Measurements from ENCODE around the gene RAB3D.
"Not testable (repeated sequence)": the region's sequence is repeated elsewhere in the genome, so short reads cannot be mapped to it uniquely, and the experiment has no call there.

Gene RAB3D

GRCh38 chr19:11380653-11381537 is 41.4 kb upstream of the RAB3D start:
- H3K9me3 Mint-ChIP-seq, result no peaks in the 10 kb centered on the region
- DNase-seq, result peak; percentile 96
- peak overlapping the region; percentile 76 for H3K27ac Mint-ChIP-seq
- H3K4me3 Mint-ChIP-seq, result peak overlapping the region; percentile 87
- H3K4me1 Mint-ChIP-seq, result peaks cover 43% of the 10 kb centered on the region
- TF ChIP-seq CTCF (IDR thresholded peaks at IDR 0.05), result peak; percentile 64
- peaks cover 5% of the 10 kb centered on the region for H3K36me3 Mint-ChIP-seq (ENCODE audit: low read depth)
- H3K27me3 Mint-ChIP-seq (ENCODE audit: low read depth, poor library complexity), result peaks cover 39% of the 10 kb centered on the region

- H3K27me3 Mint-ChIP-seq (ENCODE audit: low read depth, poor library complexity), result peaks cover 39% of the 10 kb centered on the region
- DNase-seq, result no peak
- H3K9me3 Mint-ChIP-seq, result no peaks in the 10 kb centered on the region
- no peak for TF ChIP-seq CTCF (IDR thresholded peaks at IDR 0.05)
- peaks cover 5% of the 10 kb centered on the region for H3K36me3 Mint-ChIP-seq (ENCODE audit: low read depth)
- peaks cover 43% of the 10 kb centered on the region for H3K4me1 Mint-ChIP-seq
- no peak overlapping the region for H3K27ac Mint-ChIP-seq
- peak overlapping the region; percentile 87 for H3K4me3 Mint-ChIP-seq
Measured at GRCh38 chr19:11379857-11380350, 40.4 kb upstream of the RAB3D start.

- H3K27me3 Mint-ChIP-seq (ENCODE audit: low read depth, poor library complexity), result peaks cover 35% of the 10 kb centered on the region
- H3K9me3 Mint-ChIP-seq; H3K36me3 Mint-ChIP-seq (ENCODE audit: low read depth); H3K4me3 Mint-ChIP-seq; H3K27ac Mint-ChIP-seq; DNase-seq: not testable (repeated sequence)
- H3K4me1 Mint-ChIP-seq, result peaks cover 38% of the 10 kb centered on the region
Measured at GRCh38 chr19:11379269-11379845, 39.9 kb upstream of the RAB3D start.

GRCh38 chr19:11378319-11379189 is 39.1 kb upstream of the RAB3D start:
- peak; percentile 80 for DNase-seq
- peak; percentile 76 for TF ChIP-seq CTCF (IDR thresholded peaks at IDR 0.05)
- Mint-ChIP-seq H3K4me3 (no peak overlapping the region), H3K9me3 (no peaks in the 10 kb centered on the region), H3K4me1 (peaks cover 38% of the 10 kb centered on the region), H3K36me3 (ENCODE audit: low read depth) (peaks cover 5% of the 10 kb centered on the region), H3K27me3 (ENCODE audit: low read depth, poor library complexity) (peaks cover 27% of the 10 kb centered on the region), H3K27ac (no peak overlapping the region)

GRCh38 chr19:11377756-11378155 is 38.3 kb upstream of the RAB3D start:
- Mint-ChIP-seq H3K4me1 (peaks cover 35% of the 10 kb centered on the region), H3K36me3 (ENCODE audit: low read depth) (peaks cover 5% of the 10 kb centered on the region), H3K27ac (no peak overlapping the region), H3K27me3 (ENCODE audit: low read depth, poor library complexity) (peaks cover 20% of the 10 kb centered on the region), H3K4me3 (no peak overlapping the region), H3K9me3 (no peaks in the 10 kb centered on the region)
- no peak for TF ChIP-seq CTCF (IDR thresholded peaks at IDR 0.05)
- DNase-seq, result no peak

- Mint-ChIP-seq H3K36me3 (ENCODE audit: low read depth) (peaks cover 5% of the 10 kb centered on the region), H3K27me3 (ENCODE audit: low read depth, poor library complexity) (peaks cover 15% of the 10 kb centered on the region), H3K4me1 (peaks cover 33% of the 10 kb centered on the region), H3K27ac (no peak overlapping the region), H3K9me3 (no peaks in the 10 kb centered on the region), H3K4me3 (no peak overlapping the region)
- no peak for TF ChIP-seq CTCF (IDR thresholded peaks at IDR 0.05)
- DNase-seq, result no peak
Measured at GRCh38 chr19:11377237-11377636, 37.8 kb upstream of the RAB3D start.
